Measurements from ENCODE around the gene HOXA2. TPM values are rescaled to one million over a fixed set of nuclear protein-coding genes. Genes with fewer than 3 reads are reported as not detected.

The HOXA2 gene
- total and polyA plus RNA-seq, 4 donors, result 0.05 to 0.13 (median 0.08) TPM

DNA sequence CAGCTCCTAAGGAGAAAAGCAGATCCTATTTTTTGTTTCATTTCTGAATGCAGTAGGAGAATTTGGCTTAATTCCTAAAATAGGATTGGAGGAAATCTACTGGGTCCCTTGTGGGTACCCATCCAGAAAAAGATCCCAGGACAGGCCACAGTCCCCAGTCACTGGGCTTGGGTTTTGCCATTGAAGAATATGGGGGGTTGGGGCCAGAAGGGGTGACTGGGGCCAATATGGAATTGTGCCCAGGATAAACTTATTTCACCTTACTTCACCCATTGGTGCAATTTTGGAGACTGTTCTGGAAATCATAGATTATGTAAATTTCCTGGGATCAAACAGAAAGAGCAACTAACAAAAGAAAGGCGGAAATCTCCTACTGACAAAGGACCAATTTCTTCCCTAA, 36.0 kb upstream of the HOXA2 start:
- H3K4me3 ChIP-seq (ENCODE audit: low read depth in 1 of 3, low read length in 3 of 3), result no peak overlapping the region
- H3K4me1 ChIP-seq (ENCODE audit: control insufficient read depth in 4 of 4, insufficient read depth in 4 of 4, low read length in 3 of 4), result peaks cover 0 to 9% (median 6%) of the 10 kb centered on the region in 4 donors
- peaks cover 6 to 18% (median 16%) of the 10 kb centered on the region in 4 donors for H3K27me3 ChIP-seq (ENCODE audit: control insufficient read depth in 4 of 4, insufficient read depth in 4 of 4, low read length in 3 of 4)
- TF ChIP-seq RAD21 (IDR thresholded peaks at IDR 0.05) (no peak), RXRA (IDR thresholded peaks at IDR 0.05) (no peak), EGR1 (IDR thresholded peaks at IDR 0.05; ENCODE audit: low read depth in 2 of 2) (no peak), GABPA (IDR thresholded peaks at IDR 0.05 in 1 of 2, conservative IDR thresholded peaks at IDR 0.05 in 1 of 2) (no peak), MAX (IDR thresholded peaks at IDR 0.05) (no peak), CTCF (IDR thresholded peaks at IDR 0.05; ENCODE audit: low read depth, low read length, missing input control) (no peak), REST (IDR thresholded peaks at IDR 0.05) (no peak), TAF1 (conservative IDR thresholded peaks at IDR 0.05) (no peak), FOXA1 (IDR thresholded peaks at IDR 0.05) (no peak), FOXA2 (IDR thresholded peaks at IDR 0.05) (no peak), SP1 (IDR thresholded peaks at IDR 0.05) (no peak), YY1 (IDR thresholded peaks at IDR 0.05) (no peak), HNF4A (conservative IDR thresholded peaks at IDR 0.05) (no peak), HNF4G (IDR thresholded peaks at IDR 0.05) (no peak), NR2F2 (IDR thresholded peaks at IDR 0.05) (no peak)
- TF ChIP-seq, protein P1, sequence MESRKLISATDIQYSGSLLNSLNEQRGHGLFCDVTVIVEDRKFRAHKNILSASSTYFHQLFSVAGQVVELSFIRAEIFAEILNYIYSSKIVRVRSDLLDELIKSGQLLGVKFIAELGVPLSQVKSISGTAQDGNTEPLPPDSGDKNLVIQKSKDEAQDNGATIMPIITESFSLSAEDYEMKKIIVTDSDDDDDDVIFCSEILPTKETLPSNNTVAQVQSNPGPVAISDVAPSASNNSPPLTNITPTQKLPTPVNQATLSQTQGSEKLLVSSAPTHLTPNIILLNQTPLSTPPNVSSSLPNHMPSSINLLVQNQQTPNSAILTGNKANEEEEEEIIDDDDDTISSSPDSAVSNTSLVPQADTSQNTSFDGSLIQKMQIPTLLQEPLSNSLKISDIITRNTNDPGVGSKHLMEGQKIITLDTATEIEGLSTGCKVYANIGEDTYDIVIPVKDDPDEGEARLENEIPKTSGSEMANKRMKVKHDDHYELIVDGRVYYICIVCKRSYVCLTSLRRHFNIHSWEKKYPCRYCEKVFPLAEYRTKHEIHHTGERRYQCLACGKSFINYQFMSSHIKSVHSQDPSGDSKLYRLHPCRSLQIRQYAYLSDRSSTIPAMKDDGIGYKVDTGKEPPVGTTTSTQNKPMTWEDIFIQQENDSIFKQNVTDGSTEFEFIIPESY (IDR thresholded peaks at IDR 0.05), result no peak
- H3K36me3 ChIP-seq (ENCODE audit: control insufficient read depth in 4 of 4, insufficient read depth in 3 of 4, low read depth in 1 of 4, low read length in 3 of 4), result no peaks in the 10 kb centered on the region
- WGBS, result 59% methylated on average over 1 of the region's 1 CpG
- H3K9me3 ChIP-seq (ENCODE audit: control insufficient read depth in 4 of 4, low read length in 3 of 4), result peaks cover 0 to 3% (median 0%) of the 10 kb centered on the region in 4 donors
- H3K9ac ChIP-seq (ENCODE audit: low read depth in 1 of 2, low read length in 2 of 2), result no peak overlapping the region
- no peak for DNase-seq (ENCODE audit: low spot score)
- no peak overlapping the region for H3K27ac ChIP-seq (ENCODE audit: low read depth in 1 of 2, low read length in 2 of 2)
